GM19099 (cell line): ENCODE measurements around the gene ABCC12.

Experiments used
- POLR2A ChIP-seq: IDR thresholded peaks from 3 replicates; pipeline ENCODE4 v1.6.1; 2011; ENCODE audit warnings: low read depth; ENCODE audit not compliant: insufficient read length; ENCODE audit errors: extremely low read depth

ABCC12 gene

GRCh38 chr16:48172682-48173081, 16.9 kb upstream of the ABCC12 start:
- TF ChIP-seq POLR2A: no peak

- no peak for TF ChIP-seq POLR2A
Observed at GRCh38 chr16:48169896-48170295, 14.1 kb upstream of the ABCC12 start.

- TF ChIP-seq POLR2A: no peak
Observed at GRCh38 chr16:48168075-48168474, 12.3 kb upstream of the ABCC12 start.

GRCh38 chr16:48165961-48166578, 10.3 kb upstream of the ABCC12 start:
- TF ChIP-seq POLR2A: no peak

GRCh38 chr16:48164907-48165715, 9.3 kb upstream of the ABCC12 start:
- no peak for TF ChIP-seq POLR2A

- no peak for TF ChIP-seq POLR2A
Observed at GRCh38 chr16:48162839-48163410, 7.1 kb upstream of the ABCC12 start.

GRCh38 chr16:48161906-48162305, 6.1 kb upstream of the ABCC12 start:
- no peak for TF ChIP-seq POLR2A

- TF ChIP-seq POLR2A: no peak
Observed at GRCh38 chr16:48160575-48160974, 4.8 kb upstream of the ABCC12 start.

GRCh38 chr16:48158296-48158695, 2.5 kb upstream of the ABCC12 start:
- no peak for TF ChIP-seq POLR2A

GRCh38 chr16:48157794-48158193, 2.0 kb upstream of the ABCC12 start:
- no peak for TF ChIP-seq POLR2A

GRCh38 chr16:48157302-48157701, 1.5 kb upstream of the ABCC12 start:
- no peak for TF ChIP-seq POLR2A

- TF ChIP-seq POLR2A: no peak
Observed at GRCh38 chr16:48156790-48157209, 1.0 kb upstream of the ABCC12 start.

- TF ChIP-seq POLR2A: no peak
Observed at GRCh38 chr16:48153774-48154173, 2.0 kb downstream of the ABCC12 start.

GRCh38 chr16:48152226-48152625, 3.6 kb downstream of the ABCC12 start:
- TF ChIP-seq POLR2A: no peak

GRCh38 chr16:48150707-48151106, 5.1 kb downstream of the ABCC12 start:
- TF ChIP-seq POLR2A: no peak

- TF ChIP-seq POLR2A: no peak
Observed at GRCh38 chr16:48146710-48147109, 9.1 kb downstream of the ABCC12 start.

- no peak for TF ChIP-seq POLR2A
Observed at GRCh38 chr16:48146131-48146530, 9.7 kb downstream of the ABCC12 start.

GRCh38 chr16:48143812-48144368, 11.9 kb downstream of the ABCC12 start:
- no peak for TF ChIP-seq POLR2A
